GM21619 (cell line): Measurements from ENCODE around the gene CTNND2.

Source experiments
- ATAC-seq: cut with Tn5 transposase; IDR thresholded peaks from one replicate; pipeline ENCODE4 v1.9.1; 2021; ENCODE audit not compliant: unreplicated experiment

Gene CTNND2

DNA sequence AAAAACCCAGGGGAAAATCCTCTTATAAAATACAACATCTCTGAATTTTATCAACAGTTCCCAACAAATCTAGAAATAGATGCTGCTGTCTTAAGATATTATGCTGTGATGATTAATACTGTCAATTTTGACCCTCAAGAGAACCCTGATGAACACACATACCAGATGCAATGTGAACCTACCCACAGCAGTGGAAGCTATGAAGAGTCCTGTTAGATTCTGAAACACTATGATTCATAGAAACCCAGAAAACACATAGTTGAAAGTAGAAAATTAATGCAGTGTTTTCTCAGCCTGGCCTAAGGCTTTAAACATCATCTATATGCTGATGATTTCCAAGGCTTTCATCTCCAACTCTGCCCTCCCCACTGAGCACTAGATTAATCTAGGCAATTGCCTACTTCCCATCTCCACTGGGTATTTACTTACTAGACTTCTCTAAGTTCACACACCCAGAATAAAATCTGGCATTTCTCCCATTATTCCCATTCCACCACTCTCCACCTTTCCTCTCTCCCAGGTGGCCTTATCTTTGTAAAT is 296.2 kb downstream of the CTNND2 start:
- ATAC-seq: no peak

DNA sequence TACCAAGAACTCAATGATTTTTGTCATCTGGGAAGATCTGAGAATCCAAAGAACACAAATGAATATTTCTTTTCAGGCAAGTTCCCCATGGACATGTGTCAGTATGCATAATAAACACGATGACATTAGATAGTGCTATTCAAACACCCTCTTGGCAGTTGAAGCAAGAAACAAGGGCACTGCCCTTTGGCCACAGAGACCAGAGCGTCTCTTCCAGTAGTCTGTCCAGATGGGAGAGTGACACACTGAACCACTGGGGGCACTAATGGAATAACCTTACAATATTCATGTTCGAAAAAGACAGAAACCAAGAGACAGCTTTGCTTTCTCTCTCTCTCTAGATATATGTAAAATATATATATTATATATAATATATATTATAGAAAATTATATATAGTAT is 301.9 kb downstream of the CTNND2 start:
- ATAC-seq: no peak

DNA sequence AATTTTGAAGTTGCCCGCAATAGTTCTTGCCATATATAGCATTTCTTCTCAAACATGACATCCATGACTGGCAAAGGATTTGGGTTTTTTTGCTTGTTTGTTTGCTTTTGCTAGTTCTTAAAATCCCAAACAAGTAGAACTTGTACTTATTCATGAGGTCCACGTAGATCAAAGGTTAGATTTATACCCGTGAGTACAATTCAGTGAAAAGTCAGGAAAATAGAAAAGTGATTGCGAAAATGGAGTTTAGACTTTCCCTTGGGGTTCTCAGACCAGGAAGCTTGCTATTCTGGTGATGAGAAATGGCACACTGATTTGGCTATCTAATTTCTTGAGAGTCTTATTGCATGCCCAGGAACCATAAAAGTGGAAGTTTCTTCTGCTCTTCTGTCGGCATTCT is 304.7 kb downstream of the CTNND2 start:
- ATAC-seq: no peak

DNA sequence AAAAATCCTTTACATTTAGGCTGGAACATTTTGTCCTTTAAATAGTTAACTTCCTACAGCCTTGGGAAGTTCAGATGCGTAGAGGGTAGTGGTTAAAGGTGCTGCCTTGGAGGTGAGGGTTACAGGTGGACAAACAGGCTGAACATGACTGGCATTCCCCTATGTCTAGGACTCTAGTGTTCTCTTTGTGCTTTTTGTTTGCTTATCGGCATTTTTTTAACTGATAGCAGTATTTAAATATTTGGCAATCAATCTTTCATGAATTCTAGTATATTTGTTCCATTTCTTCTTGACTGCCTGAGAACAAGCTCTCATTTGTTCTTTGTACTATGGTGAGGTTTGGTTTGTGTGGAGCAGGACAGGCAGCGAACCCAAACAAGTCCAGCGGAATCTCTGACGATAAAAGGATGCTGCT is 307.6 kb downstream of the CTNND2 start:
- no peak for ATAC-seq

DNA sequence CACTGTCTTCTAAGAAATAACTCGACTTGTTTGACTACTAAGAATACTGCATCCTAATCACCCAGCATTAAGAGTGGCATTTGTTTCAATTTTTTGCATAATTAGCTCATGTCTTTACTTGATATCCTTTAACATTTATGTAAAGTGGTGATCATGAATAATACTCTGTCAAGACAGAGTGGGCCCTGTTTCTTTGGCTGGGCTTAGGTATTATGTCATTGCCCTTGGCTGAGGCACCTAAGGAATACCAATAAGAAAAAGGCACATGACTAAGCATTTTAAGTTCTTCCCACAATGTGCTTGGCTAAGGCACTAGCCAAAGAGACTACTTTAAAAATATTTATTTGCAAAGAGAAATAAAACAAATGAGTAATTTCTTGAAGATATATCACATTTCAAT is 308.1 kb downstream of the CTNND2 start:
- no peak for ATAC-seq

DNA sequence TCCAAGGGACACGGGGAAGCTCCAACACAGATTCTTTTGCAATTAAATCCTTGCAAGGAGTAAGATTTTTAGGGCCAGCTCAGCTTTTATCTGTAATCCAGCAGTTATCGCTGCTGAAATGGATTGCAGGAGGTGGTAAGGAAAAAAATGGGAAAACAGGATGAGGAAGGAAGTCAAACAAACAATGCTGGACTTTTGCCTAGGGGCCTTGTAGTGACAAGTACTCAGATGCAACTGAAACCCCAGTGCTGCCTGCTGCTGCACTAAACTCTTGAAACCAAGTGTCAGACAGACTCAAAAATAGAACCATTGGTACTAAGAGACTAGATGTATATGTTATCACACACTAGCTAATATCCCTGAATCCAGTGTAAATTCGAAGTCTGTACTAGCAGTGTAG is 309.2 kb downstream of the CTNND2 start:
- ATAC-seq: no peak

DNA sequence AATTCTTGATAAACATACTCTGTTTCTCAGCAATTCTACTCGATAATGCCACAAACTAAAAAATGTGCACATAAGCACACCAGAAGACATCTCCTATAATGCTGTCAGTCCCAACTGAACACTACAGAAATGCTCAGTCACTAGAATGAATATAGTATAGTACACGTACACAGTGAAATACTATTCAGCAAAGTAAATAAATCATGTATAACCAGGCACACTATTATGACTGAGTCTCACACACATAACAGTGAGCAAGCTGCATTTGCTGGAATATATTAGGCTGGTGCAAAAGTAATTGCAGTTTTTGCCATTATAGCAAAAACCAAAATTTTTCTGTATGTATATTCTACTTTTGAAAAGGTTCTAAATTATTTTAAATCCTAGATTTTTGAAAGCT is 310.2 kb downstream of the CTNND2 start:
- ATAC-seq: no peak

DNA sequence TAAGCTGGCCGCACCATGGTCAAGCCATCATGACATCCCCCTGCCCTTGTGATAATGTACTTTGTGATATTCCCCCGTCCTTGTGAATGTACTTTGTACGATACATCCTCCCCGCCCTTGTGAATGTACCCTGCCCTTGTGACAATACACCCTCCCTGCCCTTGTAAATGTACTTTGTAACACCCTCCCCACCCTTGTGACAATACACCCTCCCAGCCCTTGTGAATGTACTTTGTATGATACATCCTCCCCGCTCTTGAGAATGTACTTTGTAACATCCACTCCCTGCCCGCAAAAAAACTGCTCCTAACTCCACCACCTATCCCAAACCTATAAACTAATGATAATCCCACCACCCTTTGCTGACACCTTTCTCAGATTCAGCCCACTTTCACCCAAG is 313.8 kb downstream of the CTNND2 start:
- no peak for ATAC-seq

DNA sequence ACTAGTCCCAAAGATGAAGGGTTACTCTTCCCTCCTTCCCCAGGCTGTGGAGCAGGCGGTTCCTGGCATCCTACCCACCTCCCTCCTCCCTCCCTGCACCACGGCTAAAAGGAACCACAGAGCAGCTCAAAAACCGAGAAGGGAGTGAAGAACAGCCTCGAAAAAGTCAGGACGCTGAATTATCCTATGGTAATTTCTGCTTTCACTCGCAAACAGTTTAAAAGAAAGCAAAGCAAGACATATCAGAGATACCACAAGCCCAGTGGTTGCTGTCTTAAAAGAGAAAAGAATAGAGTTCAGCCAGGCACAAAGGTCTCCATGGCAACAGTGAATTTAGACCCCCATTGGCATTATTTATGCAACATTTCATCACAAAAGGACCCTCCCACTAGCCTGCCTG is 315.4 kb downstream of the CTNND2 start:
- no peak for ATAC-seq

DNA sequence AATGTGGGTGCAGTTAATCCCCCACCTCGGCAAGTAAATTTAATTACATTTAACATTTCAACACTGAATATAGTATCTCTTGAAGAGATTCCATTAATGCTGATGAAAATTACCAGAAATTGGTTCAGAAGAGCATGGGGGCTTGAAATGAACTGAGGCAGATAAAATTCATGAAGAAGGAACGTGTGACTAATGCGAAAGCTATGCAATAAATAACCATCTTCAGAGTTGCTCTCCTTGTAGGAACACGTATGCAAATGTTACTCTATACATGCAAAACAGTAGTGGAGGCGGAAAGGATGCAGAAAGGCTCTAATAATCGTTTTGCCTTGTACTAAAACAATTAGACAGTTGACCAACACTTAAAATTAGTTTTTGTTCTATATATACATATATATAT is 320.2 kb downstream of the CTNND2 start:
- no peak for ATAC-seq

DNA sequence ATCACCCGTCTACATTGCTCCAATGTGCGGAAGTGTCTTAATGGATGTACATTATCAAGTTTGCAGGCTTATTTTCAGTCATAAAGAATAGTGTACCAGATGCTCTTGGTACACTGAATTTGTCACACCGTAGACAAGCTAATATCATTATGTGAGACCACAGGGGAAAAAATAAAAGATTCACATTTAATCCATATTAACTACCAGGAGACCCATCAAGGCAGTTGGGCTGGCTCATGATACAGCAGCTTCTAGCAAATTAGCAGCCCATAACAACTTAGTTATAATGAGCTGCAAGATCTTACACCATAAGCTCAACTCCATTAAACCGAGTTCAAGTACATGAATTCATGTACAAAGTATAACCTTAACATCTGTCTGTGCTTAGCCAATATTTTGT is 324.9 kb downstream of the CTNND2 start:
- ATAC-seq: no peak

DNA sequence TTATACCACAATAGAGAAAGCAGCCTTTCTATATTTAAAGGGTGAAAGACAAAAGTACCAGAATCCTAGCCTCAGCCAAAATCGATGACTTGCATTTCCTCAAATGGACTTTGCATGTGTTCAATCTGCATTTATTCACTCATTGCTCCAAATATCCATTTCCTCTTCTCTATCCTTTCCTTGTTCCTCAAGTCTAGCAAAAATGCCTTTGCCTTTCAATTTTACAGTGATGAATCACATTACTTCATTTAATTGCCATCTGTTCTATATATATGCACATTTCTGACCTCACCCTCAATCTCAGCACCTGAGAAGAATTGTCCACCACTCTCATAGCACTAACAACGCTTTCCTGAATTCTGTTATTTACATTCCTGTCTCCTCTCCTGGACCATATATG is 329.5 kb downstream of the CTNND2 start:
- ATAC-seq: no peak

DNA sequence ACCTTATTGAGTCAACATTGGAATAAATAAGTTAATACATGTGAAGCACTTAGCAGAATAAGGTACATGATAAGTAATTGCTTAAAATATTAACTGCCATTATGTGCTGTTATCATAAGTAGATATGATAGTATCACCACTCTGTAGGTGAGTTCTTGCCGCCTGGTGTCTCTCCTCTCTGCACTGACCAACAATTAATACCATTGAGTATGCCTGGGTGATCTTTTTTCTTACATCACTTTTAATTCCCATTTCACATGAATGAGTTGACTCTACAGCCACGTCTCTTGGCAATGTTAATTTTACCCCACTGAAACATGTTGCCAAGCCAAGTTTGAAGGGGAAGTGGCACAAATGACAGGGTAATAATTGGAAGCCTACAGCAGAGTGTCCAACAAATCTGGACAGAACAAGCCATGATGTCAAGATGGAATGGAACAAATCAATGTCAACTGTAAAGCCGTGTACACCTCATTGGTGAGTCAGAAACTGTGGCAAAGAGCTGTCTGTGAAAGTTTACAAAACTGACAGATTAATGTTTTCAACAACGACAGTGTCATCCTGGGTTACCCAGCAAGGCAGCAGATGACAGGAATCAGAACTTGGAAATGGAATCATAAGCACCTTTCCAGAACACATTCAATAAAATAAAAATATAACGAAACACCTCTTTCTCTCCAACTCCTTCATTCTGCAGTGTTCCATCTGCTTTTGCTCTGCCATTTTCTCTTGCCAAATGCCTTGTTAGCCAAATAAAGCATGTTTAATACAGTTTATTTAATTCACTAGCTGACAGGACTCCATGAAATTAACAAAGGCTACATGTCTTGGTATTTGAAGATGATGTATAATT is 330.9 kb downstream of the CTNND2 start:
- ATAC-seq: no peak

DNA sequence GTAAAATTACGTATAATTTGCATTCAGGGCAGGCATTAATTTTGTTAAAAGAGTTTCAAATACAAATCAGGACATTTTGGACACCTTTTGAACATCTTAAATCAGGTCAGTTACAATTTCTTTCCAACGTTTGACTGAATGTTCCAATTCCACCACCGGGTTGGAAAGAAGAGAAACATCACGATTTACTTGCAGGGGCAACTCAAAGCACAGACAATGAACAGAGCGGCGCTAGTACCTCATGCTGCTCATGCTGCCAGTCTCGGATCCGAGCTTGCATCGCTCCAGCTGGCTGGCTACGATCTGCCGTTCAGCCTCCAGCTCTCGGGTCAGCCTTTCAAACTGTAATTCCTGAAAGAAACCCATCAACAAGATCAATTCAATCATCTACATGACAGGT is 339.5 kb downstream of the CTNND2 start:
- ATAC-seq: no peak

DNA sequence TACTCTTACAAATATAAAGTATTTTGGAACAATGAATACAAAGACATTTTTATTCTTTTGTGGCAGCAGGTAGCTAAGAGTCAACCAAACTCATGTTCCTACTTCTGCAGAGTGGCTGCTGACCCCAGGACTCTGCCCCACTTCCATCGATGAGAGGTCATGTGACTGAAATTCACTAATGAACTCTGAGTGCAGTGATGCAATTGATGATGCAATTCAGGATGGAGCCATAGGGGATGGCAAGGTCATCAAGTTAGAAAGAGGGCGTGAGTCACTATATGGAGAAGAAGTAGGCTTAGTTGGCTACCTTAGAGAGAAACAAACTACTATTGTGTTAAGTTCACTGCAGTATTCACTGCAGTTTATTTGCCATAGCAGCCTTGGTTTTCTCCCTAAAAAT is 340.4 kb downstream of the CTNND2 start:
- ATAC-seq: no peak

DNA sequence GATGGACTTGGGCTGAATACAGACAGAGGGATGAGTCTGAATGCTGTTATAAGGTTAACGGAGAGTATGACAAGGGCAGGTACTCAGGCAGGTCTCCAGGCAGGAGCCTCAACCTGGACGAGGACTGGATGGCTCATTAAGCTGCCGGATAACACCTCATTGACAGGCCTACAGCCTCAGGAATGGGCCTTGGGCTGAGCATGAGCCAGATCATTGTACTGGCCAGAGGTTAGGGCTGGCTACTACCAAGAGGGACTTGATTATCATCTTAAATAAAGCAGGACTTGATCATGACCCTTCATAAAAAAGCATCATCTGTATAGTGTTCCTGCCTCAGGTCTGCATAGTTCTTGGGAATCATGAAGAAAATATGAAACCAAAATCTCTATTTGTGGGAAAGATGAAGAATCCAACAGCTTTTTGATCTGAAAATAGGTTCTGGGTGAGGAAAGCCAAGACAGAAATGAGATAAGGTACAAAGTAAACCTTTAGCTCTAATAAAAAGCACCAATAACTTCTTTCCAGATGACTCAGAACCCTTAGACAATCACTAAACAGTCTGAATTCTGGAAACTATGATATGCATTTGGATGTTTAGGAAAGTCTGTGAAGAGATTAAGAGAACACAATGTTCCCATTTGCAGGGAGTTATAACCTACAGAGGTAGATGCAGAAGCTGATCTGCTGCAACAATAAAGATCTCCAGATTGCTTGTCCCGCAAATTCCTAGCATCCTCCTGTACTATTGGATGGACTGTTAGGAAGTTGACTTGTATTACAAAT is 343.1 kb downstream of the CTNND2 start:
- ATAC-seq: no peak

DNA sequence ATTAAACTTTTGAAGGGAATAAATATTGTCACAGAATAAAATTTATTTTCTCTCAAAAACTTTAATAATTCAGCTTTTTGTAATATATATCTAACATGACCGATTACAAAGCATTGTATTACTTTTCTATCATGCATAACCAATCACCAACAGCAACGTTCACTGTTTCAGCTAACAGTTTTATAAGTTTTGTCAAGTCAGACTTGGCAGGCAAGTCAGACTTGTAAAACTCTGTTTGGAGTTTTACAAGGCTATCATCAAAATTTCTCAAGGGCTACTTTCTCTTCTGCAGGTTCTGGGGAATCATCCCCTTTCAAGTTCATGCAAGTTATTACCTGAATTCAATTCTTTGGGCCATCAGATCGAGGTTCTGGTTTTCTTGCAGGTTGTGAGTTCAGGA is 347.2 kb downstream of the CTNND2 start:
- no peak for ATAC-seq

DNA sequence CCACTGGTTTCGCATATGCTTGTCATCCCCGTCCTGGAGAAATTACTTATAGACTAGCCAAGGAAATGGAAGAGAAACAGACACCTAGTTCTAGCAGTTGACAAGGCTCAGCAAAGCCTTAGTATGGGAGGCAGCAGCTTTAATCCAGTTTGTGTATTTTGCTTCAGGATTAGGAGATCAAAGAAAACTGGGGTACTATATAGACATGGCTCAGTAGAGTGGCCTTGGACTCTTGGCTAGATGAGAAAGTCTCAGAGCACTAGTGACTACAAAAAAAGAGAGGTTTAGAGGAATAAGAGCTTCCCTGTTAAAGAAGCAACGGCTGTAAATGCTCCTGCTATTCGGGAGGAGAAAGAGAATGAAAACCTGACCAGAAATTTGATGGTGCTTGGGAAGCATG is 349.1 kb downstream of the CTNND2 start:
- ATAC-seq: no peak

DNA sequence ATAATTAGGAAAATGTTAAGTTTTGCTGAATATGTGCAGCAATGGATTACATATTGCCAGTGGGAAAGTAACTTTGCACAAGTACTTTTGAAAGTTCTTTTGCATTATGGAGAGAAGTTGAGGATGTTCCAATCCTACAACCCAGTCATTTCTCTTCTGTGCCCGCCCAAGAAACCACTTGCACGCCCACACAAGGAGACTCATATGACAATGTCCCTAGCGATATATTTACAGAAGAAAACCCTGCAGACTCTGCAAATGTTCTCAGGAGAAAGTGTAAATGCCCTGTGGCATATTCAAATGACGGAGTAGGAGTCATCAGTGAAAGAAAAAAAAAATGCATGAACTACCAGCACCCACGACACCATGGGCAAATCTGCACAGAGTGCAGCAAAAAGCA is 356.5 kb downstream of the CTNND2 start:
- ATAC-seq: no peak

DNA sequence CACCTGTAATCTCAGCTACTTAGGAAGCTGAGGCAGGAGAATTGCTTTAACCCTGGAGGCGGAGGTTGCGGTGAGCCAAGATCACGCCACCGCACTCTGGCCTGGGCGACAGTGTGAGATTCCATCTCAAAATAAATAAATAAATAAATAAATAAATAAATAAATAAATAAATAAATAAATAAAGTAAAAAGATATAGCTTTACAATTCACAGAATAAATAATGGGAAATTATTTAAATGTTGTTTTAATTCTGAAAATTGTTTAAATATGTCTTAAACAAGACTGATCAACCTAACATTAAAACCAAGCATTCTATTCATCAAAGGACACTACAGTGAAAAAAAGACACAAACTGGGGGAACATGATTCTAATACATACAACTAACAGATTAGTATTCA is 357.1 kb downstream of the CTNND2 start:
- ATAC-seq: no peak

DNA sequence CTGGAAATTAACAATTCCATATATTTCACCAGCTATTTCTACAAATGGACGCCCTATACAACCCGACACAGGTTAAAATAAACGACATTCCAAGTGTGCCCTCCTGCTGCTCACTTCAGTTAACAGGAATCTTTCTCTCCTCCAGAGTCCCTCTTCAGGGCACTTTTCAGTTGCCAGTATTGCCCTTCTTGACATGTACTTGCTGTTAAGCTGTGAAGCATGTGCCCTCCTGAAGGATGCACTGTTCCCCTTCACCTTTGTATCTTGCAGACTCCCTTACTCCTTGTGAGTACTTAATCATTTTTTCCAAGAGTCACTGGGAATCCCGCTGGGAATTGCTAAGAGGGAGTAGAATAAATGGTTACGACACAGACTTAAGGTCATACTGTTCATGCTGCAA is 364.1 kb downstream of the CTNND2 start:
- ATAC-seq: no peak
